NCI-H82 (cell line): ENCODE measurements around the gene ATG4C.

Source experiments
- DNase-seq: peaks from one replicate; lab custom pipeline; 2025; lab: John Stamatoyannopoulos, UW

ATG4C gene

DNA sequence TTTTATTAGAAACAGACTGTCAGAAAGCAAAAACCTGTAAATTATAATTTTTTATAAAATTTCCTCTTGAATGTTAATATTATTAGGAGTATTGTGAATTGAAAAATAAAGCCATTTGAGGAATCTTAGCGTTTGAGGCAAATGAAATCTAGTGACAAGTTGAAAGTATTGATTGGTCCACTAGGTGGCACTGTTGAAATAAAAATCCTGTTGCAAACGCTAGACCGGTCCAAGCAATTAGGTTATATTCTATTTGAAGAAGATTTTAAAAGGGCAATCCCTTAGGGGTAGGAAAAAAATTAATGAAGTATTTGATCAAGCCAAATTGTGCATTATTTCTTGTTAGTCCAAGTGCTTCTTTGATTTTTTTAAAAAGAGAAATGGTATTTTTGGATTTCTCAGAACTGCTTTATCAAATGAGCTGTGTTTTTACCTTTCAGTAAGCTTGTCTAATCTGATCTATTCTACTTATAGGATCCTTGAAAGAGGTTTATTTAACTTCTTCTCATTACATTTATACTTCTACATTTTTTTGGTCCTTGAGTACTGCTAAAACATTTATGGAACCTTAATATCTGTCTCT, 57.7 kb downstream of the ATG4C start:
- peak; percentile 81 for DNase-seq

DNA sequence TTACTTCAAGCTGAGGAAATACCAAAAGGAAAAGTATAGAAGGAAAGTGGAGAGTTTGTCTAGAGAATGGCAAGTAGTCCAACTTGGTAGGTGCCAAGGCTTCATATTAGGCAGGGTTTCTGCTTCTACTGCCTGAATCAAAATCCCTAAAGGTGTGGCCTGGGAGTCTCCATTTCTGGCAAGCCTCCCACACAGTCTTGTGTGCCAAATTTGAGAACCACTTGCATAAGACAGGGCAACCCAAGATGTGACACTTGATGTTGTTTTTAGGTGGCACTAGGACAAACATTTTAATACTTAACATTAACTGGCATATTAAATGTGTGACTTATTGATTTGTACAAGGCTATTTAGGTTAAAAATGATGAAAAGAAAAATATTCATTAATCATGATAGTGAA, 60.1 kb downstream of the ATG4C start:
- DNase-seq = no peak

DNA sequence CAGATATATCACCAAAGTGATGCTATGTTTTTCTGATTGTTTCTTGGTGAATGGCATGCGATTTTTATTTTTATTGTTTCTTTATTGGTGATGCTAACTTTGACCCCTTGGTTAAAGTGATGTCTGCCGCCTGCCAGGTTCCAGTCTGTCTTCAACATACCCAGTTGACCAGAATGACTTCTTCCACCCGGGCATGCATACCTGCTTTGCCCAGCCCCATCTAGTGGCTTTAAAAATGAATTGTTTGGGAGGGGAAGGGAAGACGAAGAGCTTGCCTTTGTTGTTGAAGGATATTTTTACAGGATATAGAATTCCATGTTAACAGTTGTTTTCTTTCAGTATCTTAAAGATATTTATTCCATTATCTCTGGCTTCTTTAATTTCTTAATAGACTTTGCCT, 65.1 kb downstream of the ATG4C start:
- DNase-seq = peak; percentile 12

DNA sequence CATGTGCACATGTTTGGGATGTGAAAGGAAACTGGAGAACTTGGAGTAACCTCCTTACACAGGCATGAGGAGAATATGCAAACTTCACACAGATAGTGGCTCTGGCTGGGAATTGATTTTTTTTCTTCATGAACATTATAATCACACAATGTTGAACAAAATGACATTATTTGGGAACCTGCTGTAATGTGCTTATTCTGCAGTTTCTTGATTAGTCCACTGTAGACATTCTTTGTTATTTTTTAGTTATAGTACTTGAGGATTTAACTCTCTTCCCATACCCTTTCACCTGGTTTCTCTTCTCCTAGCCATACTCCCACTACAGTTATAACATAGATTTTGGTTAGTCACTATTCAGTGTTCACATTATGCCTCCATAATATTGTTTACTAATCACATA, 68.3 kb downstream of the ATG4C start:
- no peak for DNase-seq

DNA sequence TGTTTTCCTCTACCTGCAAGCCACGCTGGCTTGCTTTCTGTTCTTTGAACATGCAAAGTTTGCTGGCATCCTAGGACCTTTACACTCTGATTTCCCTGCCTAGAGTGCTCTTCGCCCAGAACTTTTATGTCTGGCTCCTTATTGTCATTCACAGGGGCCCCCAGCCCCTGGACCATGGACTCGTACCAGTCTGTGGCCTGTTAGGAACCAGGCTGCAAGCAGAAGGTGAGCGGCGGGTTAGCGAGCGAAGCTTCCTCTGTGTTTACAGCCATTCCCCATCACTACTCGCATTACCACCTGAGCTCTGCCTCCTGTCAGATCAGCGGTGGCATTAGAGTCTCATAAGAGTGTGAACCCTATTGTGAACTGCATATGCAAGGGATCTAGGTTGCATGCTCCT, 73.0 kb downstream of the ATG4C start:
- no peak for DNase-seq

DNA sequence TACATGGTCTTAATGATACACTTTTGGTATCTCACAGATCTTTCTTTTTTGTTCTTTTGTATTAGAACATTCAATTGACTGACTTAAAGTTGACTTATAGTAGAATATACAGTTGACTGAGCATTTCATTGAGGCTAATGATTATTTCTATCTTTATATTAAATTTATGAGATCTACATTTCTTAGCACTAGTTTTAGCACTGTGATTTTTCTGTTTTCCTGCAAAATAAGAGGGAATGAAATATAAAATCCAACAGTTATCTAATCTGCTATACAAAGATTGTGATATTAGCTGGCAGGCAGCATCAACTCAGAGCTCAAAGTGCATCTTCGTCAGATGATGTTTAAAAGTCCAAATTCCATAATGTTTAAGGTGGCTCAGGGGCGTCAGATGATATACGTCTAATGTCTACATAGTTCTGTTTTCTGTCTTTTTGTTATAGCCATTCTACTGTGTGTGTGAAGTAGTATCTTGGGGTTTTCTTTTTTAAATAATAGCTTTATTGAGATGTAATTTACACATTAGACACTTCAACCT, 85.4 kb downstream of the ATG4C start:
- no peak for DNase-seq

DNA sequence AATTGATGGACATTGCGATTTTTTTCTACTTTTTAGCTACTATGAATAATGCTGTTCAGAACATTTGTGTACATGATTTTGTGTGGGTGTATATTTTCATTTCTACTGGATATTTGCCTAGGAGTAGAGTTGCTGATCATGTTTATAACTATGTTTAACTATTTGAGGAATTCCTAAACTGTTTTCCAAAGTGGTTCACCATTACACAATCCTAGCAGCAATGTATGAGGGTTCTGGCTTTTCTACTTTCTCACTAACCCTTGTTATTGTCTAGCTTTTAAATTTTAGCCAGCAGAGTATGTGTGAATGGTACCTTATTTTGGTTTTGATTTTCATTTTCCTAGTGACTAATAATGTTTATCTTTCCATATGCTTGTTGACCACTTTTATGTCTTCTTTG, 86.2 kb downstream of the ATG4C start:
- DNase-seq = no peak

DNA sequence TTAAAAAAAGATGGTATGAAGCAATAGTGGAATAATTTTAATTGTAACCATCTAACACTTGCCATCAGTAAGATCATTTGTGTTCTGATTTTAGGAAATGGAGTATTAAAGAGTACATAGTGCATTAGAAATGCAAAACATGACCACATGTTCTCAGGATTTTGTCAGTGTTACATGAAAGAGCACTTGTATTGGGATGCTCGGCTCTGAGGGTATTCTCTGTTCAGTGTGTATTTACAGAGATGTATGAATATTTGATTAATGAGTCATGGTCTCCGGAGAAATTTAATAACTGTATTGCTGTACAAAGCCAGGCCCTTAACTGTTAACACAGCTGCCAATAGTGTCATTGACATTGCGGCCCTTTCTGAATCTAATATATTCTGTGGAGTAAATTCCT, 91.7 kb downstream of the ATG4C start:
- no peak for DNase-seq

DNA sequence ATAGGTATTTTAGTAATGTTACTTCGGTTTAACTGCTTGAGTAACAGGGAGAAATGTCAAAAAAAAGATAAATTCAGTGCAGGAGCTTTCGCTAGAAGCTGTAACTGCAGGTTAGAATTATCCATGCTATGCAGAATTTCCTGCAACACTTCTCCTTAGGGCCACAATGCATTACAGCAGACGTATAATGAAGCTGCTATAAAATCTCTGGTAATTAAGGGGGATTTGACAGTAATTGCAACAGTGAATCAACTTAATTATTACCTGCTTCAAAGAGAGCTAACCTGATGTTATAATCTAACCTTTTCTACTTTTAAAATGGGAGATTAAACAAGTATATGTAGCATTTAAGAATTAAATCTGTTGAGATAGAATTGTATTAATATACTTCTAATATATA, 92.6 kb downstream of the ATG4C start:
- peak; percentile 15 for DNase-seq

DNA sequence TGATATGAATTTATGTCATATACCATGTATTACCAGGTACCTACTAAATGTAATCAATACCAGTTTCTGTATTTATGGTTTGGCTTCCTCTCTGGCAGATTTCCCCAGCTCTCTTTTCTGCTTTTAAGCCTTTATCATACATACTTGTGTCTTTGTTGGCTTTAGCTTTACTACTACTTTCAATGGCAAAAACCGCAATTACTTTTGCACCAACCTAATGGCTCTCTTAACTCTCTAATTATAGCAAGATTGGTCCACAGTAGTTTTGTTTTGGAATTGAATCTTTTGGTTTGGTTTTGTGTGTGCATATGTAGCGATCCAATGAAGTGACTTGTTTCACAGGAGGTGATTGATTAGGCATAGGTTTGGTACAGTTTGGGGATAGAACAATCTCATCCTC, 93.6 kb downstream of the ATG4C start:
- DNase-seq = no peak

DNA sequence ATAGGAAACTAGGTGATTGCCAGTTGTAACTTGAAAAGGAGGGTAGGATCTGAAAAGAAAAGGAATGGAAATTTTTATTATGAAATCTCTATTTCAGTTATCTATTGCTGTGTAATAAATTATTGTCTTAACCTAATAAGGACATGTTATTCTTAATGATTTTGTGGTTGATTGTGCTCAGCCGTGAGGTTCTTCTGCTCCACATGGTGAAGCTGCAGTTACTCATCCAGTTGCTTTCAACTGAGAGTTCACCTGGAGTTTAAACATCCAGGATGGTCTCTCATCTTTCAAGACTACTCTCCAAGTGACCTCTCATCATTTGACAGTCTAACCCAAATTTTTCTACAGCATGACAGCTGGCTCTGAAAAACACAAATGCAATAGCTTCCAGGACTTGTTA, 96.0 kb downstream of the ATG4C start:
- DNase-seq = no peak

DNA sequence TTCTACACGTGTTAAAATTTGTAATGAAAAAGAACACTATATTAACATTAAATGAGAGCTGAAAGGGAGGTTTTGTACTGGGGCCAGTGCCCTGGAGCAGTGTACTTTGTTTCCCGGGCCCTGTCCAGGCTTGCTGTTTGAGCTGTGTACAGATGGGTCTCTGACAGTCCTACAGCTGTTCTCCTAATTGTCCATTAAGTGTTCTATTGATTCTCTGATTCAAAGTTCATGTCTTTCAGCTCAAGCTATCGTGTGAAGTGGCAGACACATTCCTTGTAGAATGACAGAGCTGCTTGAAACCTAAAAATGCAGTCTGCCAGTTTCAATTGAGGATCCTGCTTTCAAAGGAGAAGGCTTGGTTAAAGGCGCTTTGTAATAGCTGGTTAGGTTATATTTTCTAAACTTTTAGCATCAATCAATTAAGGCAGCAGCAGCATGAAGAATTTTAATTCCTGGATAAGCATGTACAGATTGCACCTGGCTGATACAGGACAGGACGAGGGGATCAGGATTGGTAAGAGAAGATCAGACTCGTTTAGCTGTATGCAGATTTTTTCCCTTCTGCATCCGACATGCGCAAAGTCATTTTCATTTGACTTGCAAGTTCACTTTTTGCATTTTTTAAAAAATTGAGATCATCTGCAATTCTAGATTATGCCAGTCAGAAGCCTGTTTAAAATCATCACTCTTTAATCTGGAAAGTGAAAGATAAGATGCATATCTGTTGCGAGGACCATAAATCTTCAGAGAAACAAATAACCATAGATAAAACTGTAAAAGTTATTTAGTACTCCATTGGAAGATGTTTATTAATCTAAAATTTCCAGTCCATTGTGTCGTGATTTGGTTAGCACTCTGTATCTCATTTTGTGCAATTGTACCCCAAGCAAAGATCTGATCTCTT, 98.5 kb downstream of the ATG4C start:
- DNase-seq = peak; percentile 60

DNA sequence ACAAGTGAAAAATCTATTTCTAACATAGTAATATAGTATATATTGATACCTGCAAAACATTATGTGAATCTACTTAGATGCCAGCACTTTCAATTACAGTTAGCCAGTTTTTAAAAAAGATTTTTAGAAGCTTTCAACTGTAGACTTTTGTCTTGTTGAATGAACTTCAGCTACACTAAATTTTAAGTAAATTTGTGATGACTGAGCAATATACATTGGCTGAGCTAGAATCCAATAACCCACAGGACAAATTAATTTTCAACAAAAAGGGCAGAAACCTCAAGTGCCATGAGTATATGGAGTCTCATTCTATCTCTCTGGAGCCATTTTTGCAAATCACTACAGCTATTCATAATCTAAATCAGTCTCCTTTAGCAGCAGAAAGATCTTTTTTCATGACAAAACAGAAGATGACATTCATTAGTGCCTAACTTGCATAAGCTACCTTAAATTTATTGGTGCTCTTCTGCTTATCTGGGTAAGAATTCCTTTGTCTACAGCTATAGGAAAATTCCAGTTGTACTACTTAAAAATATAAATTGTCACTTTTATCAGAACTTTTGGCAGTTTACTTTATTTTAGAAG, 100.3 kb downstream of the ATG4C start:
- DNase-seq = no peak

DNA sequence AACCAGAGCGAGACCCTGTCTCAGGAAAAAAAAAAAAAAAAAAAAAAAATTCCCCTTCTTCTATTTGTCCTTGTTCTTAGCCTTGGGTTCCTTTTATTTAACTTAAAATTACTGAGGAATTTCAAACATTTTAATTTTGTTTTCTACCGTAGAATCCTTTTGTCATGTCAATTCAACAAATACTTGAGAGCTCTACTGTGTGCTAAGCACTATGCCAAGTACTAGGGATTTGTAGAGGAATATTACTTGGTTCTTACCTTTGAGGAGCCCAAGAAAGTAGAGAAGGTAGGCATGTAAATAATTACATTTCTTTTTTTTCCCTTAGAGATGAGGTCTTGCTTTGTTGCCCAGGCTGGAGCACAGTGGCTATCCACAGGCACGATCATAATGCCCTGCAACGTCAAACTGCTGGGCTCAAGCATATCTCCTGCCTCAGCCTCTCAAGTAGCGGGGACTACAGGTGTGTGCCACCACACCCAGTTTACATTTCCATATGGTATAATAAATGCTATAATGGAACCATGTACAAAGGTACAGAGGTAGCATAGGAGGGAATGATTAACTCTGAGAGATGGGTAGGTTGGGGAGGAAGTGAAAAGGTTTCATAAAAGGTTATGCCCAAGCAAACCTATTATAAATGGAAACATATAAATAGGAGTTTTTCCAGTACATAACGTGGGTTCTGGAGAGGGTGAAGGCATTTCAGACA, 104.0 kb downstream of the ATG4C start:
- no peak for DNase-seq

DNA sequence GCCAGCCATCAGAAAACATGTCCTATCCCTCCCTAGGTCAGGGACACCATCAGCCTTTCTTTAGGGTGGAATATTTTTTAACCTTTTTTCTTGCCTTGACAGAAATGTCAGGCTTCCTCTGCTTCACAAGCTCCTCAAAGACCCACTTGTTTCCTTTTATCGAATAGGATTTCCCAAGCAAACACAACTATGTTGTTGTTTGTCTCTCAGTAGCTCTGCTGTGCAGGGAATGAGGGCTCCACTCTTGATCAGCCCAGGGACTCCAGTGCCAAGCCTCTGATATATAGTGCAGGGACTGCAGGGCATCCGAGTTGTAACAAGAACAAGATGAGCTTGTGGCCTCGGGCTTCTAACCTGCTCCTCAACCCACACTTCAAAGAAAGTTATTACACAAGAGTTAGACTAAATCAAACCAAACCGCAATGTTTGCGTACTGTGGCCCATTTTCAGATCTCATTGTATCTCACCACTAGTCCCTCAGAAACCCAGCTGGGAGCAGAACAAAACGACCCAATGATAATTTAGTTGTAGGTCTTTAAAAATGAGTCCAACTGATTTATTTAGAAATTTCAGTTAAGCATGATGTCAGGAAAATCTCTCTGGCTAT, 108.1 kb downstream of the ATG4C start:
- DNase-seq = no peak

DNA sequence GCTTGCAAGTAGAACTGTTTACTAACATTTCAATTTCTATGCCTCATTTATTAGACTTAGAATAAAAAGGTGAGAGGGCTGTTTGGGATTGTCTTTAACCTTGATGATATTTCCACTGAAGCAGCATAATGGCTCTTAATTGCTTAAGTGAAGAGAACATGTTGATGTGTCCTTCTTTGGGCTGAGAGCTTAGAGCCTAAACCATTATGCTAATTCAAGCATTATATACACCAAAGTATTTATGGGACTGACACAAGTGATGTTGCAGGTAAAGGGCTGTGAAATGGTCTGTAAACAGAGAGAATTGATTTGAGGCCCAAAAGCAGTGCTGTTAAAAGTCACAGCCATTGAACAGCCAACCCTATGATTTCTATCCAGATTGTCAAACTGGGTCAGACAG, 113.9 kb downstream of the ATG4C start:
- DNase-seq = peak; percentile 41

DNA sequence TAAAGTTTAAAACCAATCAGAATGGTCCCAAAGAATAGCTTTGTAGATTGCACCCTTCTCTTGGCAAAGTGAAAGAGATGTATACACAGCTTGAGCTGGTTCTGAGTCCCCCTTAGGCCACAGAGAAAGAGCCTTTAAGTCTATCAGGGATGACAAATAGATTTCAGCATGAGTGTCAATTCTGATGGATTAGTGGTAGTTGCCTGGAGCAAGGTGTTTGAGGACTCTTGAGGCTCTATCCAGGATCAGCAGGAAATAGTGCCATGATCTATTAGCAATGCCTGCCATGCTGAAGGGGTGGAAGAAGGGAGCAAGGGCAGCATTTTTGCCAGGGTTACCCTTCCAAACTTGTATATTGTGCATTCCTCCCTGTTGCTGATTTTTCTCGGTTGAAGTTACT, 116.6 kb downstream of the ATG4C start:
- DNase-seq = peak; percentile 45

DNA sequence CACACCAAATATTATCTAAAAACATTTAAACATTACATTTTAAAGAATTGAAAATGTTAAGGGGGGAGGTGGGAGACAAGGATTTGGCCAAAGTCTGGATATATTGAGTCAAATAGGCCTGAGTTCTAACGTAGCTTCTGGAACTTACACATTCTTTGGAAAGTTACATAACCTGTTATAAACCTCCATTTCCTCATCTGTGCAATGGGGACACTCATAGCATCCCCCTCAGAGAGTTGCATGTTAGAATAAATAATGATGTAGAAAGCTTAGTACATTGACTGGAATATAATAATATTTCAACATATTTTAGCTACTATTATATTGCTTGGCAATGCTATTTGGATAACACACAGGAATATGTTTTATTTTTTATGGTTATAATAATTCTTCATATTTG, 117.7 kb downstream of the ATG4C start:
- no peak for DNase-seq

DNA sequence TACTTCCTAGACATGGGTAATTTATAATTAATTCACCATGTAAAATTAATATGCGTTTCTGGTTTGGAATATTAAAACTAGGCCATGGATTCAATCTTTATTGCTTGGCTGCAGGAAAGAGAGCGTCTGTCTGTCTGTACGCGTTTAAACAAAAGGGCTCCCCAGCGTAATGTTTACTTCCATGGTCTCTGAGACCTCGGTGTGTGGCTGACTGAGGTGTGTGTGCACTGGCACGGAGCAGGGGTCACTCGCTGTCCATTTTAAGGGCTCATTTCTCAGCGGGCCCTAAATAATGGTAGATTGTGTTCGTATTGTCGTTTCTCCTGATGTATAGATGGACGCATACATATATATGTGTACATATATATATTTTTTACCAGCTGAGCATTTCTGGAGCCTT, 119.6 kb downstream of the ATG4C start:
- no peak for DNase-seq

DNA sequence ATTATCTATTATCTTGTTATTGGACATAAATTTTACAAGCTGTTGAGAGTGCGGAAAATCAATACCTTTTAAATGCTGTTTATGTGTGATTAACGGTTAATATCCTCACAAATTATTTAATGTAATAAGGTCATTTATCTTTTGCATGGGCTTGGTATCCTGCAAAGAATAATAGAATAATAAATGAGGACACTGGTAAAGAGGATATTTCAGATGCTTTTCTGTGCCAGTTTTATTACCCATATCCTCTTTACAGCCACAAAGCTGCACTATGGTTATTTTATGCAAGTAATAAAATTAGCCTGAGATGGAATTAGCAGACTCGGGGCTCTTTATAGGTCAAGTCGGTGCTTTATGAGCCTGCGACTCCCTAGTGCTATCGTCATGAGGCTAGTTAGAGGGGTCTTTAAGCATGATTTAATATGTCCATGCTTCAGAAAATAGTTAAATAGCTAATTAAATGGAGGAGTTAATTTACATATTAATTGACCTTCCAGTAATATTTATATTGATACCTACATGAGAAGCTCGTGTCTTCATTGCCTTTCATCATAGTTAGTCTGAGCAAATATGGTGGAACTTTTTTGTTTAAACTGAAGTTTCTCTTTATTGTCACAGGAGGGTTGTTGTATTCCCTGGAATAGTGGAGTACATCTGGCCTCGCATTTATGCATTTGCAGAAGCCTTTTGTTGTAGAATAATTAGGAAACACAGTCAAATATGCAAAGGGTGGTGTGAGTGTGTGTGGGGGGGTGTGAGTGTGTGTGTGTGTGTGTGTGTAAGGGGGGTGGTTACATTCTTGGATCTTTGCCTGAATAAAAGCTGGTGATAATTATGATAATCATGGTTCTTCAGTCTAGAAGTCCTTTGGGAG, 120.3 kb downstream of the ATG4C start:
- no peak for DNase-seq

DNA sequence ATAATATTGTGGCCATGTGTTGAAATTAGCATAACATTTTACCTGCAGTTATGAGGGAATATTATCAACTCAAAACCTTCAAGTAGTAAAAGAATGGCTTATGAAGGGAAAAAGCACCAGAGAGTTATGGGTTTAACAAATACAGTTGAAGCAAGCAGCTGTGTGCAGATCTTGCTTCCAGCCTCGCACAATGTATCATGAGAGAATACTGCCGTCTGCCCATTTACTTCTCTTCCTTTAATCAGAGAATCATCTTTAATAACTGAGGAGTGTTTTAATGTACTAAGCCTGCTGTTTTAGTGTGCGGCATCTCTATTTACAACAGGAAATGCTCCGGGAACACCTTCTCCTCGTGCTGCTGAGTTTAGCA, 120.9 kb downstream of the ATG4C start:
- no peak for DNase-seq
